Activated CD4-positive, CD25-positive, alpha-beta regulatory T cell treated with anti-CD3 and anti-CD28 coated beads, Interleukin-2, amount 50 U/mL, for 72 hours (primary cell): Measurements from ENCODE around the gene WSB2.
A peak's percentile ranks its signal among the peaks of the same experiment; 100 is the strongest.

ENCODE experiments used
- DNase-seq: peaks from one replicate; pipeline ENCODE4 v3.0.0; 2021

WSB2 gene

DNA sequence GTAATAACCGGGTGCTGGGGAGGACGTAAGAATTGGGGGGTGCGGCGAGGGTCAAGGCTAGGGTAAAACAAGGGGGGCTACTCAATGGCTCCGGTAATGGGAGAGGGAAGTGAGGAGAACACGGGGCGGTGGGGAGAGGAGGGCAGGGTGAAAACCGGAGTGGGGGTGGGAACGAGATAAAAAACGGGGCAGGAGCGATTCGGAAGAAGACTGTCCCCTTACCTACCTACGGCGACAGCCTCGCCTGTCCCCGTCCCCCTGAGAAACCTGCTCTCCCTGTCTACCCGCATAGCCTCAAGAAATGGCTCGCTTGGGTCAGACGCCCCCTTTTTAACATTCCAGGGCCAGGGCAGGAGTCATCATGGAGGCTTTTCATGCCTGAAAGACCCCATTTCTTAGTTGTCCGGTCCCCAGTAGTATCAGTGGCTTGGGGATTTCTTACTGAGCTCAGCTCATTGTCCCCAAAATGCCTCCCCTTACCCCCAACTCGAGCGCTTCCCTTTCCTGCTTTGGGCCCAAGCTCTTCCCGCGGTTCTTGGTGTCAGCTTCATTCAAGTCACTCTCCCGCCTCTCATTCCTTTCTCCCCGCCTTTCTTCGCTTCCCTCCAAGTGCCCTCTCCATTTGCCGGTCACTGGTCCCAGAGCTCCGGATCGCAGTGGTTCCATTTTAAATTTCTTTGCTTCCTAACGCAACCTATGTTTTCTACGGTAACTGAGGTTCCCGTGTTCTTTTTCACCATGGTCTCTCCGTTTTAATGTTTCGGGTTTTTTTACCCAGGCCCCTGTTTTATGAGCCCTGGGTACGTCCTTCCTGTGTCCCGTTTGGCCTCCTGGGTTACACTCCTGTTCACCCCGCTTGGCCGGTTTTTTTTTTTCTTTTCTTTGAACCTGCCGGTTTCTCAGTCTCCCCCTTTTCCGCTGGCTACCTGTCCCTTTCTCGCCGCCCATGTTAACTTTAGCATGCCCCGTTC lies 1.2 kb upstream of the WSB2 start:
- peak; percentile 35 for DNase-seq

DNA sequence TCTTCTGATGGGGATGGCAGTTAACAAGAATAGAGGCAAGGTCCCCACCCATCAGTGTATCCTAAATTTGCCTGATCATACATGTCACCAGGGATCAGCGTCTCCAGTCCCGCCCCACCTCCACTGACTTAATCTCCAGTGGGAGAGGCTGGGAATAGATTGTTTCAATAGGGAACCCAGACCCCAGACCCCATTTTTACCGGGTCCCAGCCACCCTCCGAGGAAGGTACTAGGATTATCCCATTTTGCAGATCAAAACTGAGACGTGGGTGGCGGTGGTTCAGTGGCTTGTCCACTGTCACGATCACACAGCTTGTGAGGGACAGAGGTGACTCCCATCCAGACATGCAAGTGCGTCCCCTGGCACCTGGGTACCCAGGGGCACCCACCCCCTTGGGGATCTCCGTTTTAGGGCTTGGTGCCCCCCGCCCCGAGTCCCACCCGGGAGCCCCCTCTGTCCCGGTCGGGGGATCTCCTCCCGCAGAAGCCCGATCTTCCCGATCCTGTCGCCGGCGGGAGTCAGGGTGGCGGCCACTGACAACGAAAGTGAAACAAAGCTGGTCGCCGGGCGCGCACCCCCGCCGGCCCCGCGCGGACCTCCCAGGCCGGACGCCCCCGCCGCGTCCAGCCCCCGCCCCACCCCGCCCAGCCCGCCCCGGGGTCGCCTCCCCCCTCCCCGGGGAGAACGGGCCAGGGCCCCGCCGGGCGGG lies 523 bp downstream of the WSB2 start:
- peak; percentile 55 for DNase-seq

DNA sequence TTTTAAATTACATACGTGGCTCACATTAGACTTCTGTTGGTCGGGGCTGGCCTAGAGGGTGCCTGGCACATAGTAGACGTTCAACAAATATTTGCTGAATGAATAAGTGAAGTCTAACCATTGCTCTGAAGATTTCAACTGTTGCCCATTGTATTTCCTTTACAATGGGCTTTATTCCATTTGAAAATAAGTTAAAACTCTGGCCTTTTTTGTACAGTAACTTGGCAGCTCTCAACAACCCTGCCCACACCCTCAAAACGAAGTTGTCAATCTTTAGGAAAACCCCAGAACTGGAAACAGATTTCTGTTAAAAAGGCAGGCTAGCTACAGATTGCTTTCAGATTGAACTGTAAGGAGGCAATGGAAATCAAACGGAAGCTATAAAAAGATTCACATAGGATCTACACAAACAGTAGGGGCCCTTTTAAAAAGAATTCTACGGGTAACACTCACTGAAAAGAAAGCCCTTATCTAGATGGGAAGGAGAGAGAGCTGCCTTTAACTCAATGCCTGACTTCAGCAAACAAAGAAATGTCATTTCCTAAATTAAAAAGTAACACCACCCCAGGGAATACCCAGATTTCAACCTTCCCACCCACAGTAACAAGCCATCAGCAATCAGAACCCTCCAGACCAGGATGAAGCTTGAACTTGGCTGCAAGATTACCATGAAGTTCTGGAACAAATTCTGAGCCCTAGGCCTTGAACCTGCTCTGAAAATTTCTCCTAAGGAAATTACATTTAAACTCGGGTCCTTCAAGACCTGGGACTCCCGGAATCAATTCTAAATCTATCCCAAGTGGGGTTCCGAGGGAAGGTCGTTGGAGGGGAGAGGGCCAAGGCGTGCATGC lies 1.4 kb downstream of the WSB2 start:
- no peak for DNase-seq

DNA sequence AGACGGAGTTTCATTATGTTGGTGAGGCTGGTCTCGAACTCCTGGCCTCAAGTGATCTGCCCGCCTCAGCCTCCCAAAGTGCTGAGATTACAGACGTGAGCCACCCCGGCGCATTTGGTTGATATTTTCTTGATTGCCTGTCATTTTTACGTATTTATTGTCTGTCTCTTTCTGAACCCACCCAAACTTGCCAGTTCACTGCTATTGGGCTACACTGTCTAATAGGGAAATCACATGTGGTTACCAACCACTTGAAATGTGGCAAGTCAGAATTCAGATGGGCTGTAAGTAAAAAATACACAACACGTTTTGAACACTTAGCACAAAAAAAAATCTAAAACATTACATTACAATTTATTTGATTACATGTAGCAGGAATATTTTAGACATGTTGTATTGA lies 2.1 kb downstream of the WSB2 start:
- no peak for DNase-seq

DNA sequence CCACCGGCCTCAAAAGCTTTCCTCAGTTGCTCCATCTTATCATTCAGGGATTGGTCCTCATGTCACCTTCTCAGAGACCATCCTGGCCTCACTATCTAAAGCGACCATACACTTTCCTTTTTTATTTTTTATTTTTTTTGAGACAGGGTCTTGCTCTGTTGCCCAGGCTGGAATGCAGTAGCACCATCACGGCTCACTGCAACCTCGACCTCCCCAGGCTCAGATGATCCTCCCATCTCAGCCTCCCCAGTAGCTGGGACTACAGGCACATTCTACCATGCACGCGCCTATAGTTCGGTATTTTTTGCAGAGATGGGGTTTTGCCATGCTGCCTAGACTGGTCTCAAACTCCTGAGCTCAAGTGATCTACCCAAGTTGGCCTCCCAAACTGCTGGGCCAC lies 2.8 kb downstream of the WSB2 start:
- DNase-seq: no peak

DNA sequence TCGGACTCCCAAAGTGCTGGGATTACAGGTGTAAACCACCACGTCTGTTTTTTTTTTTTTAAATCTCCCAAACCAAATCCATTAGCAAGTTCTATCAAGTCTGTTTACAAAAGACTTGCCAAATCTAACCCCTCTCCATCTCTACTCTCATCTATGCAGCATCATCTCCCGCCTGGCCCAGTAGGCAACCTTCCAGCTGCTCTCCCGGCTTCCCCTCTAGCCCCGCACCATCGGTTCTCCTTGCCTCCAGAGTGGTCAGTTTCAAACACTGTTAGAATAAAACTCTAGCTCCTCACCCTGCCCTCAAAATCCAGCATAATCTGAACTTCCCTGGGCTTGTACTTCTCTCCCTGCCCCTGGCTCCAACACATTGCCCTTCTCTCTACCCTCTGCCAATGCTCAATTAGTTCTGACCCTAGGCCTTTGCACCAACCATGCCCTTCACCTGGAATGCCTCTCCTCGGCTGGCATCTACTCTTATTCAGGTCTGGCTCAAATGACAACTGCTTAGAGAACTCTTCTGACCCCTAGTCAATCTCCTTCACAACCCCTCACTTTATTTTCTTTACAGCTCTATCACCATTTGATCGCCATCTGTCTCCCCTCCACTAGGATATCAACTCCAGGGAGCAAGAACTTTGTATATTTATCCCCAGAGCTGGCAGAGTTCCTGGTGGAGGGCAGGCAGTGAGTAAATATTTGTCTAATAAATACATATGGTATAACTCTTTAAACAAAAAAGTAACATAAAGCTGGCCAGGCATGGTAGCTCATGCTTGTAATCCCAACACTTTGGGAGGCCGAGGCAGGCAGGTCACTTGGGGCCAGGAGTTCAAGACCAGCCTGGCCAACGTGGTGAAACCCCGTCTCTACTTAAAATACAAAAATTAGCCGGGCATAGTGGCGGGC lies 4.9 kb downstream of the WSB2 start:
- no peak for DNase-seq

DNA sequence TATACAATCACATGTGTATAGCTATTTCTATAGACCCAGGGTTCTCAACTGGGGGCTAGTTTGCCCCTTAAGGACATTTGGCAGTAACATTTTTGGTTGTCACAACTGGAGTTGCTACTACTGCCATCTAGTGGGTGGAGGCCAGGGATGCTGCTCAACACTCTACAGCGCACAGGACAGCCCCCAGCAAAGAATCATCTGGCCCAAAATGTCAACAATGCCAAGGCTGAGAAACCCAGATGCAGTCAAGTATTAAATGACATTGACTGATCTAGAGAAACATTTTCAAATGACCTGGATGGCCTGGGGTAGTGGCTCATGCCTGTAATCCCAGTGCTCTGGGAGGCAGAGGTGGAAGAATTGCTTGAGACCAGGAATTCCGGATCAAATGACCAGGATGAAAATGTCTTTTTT lies 5.8 kb downstream of the WSB2 start:
- DNase-seq: peak; percentile 55

DNA sequence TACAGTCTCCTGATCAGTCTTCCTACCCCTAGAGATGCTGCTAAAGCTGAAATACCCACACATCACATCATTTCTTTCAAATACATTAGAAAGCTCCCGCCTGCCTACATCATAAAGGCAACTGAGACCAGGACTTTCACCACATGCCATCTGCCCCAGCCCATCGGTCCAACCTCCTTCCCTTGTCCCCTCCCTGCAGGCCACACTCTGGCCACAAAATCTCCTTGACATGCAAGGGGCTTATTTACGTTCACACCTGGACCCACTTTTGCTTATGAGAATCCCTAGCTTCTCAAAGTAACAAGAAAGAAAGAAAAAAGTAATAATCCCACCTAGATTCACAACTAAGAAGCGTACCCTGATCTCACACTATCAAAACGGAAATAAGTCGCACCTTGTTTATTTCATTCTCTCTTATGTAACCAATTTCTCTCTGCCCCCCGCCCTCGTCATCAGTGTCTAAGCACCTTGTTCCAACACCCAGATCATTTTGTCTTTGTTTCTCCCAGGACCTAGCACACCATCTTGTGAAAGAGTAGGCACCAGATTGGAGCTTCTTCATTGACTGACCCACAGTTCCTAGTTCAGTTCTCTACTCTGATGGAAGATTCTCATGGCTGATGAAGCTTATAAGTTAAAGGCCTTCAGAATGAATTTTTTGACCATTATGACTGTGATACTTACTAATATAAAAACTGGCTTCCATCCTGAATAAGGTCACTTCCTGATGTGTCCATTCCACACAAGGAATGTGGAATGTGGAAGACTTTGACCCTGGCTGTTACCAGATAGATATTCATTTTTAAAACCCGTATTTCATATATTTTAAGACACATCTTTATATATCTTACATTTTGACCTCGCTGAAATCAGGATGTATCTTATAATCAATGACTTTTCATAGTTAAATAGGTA lies 7.7 kb downstream of the WSB2 start:
- DNase-seq: no peak

DNA sequence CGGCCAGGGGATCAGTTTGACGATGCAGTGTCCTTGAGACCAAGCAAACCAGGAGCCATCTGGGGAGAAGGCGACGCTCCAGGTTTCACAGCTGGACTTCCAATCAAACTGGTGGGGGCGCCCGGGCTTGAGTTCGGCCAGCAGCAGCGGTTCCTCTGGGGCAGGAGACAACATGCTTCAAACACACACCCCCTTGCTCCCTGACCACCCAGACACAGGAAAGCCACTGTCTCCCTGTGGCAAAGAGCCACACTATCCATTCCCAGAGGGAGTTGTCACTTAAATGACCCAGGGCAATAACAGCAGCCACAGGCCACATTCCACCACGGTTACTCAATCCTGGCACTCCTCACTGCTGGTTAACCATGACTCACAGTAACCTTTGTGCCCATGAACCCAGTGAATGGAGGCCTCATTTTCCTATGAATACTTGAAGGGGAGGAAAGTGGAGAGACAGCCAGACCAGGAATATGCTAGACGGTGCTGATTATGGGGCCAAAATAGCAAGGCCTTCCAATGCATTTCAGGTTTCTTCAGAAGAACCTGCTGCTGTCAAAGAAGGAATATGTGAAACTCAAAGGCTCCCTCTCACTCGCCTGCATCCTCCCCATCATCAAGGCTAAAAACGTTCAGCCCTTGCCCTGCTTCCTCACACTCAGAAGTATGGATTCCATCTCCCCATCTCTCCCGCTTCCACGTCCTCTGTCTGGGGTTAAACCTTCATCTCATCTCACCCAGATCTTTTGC lies 8.5 kb downstream of the WSB2 start:
- DNase-seq: no peak

DNA sequence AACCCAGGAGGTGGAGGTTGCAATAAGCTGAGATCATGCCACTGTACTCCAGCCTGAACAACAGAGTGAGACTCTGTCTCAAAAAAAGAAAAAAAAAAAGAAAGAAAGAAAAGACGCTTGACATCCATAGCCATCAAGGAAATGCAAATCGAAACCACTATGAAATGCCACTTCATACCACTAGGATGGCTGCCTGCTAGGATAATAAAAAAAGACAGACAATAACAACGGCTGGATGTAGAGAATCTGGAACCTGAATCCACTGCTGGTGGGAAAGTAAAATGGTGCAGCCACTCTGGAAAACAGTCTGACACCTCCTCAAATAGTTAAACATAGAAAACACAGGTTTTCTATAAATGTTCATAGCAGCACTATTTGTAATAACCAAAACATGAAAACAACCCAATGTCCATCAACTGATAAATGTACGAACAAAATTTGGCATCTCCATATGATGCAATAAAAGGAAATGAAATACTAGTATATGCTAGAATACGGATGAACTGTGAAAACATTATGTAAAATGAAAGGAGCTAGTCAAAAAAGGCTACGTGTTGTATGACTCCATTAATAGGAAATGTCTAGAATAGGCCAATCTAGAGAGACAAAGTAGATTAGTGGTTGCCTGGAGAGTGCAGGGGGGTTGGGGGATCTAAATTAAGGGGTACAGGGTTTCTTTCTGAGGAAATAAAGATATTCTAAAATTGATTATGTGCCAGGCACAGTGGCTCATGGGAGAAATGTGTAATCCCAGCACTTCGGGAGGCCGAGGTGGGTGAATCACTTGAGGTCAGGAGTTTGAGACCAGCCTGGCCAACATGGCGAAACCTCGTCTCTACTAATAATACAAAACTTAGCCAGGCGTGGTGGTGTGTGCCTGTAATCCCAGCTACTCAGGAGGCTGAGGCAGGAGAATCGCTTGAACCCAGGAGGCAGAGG lies 9.7 kb downstream of the WSB2 start:
- no peak for DNase-seq

DNA sequence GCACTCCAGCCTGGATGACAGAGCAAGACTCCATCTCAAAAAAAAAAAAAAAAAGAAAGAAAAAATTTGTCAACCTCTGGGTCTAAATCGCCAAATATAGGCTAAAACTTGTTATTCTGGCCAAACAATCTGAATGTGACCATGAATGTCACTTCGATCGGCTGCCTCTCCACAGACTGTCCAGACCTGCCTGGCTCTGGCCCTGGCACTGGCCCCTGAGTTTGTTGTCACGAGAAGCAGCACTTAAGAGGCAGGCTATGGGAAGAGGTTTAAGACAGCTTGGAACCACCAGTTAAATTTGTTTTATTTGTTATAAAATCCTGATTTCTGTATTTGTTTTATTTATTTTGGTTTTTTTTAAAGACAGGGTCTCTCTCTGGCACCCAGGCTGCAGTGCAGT lies 14.5 kb downstream of the WSB2 start:
- no peak for DNase-seq

DNA sequence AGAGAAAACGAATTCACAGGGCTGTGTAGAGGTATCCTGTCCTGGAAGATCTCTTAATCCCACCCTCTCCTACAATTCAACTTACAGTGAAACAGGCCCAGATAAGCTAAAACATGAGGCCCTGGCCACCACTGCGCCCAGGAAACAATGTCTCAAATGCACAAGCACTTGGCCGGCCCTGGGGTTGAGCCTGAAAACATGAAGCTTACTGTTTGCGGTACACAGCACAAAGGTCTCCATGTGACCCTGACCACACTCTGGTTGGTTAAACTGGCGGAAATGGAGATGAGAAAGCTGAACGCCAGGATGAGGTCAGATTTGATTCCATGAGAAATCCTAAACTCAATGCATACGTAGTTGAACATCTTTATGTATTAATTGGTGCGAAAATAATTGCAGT lies 16.4 kb downstream of the WSB2 start:
- DNase-seq: no peak

DNA sequence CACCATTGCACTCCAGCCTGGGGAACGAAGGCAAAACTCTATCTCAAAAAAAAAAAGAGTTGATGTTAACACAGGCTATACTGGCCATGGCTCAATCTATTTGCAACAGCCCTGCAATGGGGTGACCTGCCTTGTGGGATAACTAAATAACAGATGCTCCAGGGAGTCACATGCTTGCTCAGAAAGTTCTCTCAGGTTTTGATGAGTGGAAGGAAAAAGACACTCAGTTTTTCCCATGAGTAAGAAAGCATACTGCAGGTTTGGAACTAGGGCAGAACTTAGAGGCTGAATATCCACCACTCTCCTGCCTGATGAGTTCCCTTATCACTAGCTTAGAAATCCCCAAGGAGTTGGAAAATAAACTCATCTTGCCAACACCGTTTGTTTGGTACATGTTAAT lies 16.9 kb downstream of the WSB2 start:
- no peak for DNase-seq

DNA sequence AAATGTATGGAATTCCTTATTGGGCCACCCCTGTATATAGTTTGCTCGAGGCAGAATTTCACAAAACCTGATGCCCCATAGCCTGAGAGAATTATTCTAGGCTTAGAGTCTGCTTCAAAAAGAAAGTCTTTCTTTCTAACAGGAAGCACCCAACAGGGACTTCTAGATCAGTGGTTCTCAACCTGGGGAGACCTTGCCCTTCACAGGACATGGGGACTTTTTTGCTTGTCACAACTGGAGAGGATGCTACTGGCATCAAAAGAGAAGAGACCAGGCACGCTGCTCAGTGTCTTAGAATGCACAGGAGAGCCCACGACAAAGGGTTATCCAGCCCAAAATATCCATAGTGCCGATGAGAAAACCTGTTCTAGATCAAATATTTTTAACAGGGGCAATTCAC lies 18.9 kb downstream of the WSB2 start:
- no peak for DNase-seq

DNA sequence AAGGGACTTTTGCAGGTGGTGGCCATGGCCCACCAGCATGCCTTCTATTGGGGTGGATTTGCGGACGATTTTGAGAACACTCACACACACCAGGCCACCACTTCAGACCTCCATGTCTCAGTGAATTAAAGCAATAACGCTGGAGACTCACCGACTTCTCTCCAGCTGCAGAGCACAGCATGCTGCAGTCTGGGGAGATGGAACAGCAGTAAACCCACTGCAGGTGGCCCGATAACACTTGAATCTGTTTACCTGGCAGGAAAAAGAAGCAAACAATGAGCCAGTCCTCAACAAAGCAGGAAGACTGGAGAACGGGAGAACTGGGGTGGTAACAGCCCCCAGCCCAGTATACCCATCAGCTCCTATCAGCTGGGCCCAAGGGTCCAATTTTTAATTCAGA lies 22.8 kb downstream of the WSB2 start:
- DNase-seq: no peak

DNA sequence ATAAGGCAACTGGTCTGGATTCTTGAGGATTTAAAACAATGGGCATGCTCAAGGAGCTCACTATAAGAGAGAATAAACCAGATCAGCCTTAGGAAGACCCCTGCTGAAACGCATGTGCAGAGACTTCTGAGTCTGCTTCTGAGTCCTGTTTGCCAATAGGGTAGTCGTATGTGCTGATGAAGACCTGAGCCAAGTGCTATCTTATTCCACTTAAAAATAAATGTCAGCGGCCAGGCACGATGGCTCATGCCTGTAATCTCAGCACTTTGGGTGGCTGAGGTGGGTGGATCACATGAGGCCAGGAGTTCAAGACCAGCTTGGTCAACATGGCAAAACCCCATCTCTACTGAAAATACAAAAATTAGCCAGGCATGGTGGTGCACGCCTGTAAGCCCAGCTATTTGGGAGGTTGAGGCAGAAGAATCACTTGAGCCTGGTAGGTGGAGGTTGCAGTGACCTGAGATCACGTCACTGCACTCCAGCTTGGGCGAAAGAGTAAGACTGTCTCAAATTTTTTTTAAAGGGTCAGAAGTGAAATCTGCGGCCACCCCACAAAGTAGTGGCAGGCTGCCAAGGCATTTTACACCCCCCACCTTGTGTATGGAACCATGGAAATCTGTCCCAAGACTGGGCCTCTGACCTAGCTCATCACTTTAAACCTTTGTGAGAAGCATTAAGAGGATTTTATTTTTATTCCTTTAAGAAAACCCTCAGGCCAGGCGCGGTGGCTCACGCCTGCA lies 24.1 kb downstream of the WSB2 start:
- no peak for DNase-seq

DNA sequence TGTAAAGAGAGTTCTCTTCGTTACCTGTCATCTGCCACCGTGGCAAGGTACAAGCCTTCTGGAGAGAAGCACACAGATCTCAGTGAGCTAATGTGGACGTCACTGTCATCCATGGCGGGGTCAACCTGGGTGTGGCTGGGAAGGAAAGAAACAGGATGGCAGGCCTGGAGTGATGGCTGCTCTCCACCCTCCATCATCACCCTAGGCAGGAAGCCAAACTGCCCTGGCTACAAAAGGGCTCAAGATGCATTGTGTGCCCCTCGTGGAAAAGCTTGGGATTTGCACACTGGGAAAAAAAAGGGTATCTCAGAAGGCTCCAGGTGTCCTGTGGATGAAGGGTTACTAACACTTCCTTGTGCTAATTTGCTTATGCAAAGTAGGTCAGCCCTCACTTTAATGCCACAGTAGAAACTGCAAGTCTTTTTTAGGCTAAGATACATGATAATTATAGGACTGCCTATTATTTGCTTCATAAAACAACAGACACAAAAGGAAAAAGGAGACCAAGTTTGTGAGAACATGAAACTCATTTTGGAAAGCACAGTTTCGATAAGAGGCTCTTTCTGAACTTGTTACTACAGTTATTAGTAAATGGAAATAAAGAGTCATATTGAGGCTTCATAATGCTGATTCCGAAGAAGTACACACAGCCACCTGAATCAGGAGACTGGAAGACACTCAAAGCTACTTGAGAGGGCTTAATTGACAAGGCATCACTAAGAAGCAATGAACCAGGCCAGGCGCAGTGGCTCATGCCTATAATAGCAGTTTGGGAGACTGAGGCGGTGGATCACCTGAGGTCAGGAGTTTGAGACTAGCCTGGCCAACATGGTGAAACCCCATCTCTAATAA lies 25.6 kb downstream of the WSB2 start:
- DNase-seq: no peak
